HG03432 (cell line): ENCODE data around the gene FBXO24.

Experiments used
- ATAC-seq: cut with Tn5 transposase; IDR thresholded peaks from one replicate; pipeline ENCODE4 v1.9.1; 2021; ENCODE audit warnings: mild to moderate bottlenecking, moderate library complexity; ENCODE audit not compliant: unreplicated experiment

The FBXO24 gene

GRCh38 chr7:100589341-100589947, 3.3 kb downstream of the FBXO24 start:
- ATAC-seq: no peak

GRCh38 chr7:100590077-100590737, 4.1 kb downstream of the FBXO24 start:
- ATAC-seq: no peak

GRCh38 chr7:100591596-100591995, 5.5 kb downstream of the FBXO24 start:
- no peak for ATAC-seq

- ATAC-seq: no peak
Measured at GRCh38 chr7:100595188-100595587, 9.1 kb downstream of the FBXO24 start.

- no peak for ATAC-seq
Measured at GRCh38 chr7:100598425-100598824, 12.3 kb downstream of the FBXO24 start.

- ATAC-seq: no peak
Measured at GRCh38 chr7:100599911-100600729, 14.0 kb downstream of the FBXO24 start.

GRCh38 chr7:100600730-100601038, 14.6 kb downstream of the FBXO24 start:
- ATAC-seq: no peak

- no peak for ATAC-seq
Measured at GRCh38 chr7:100602889-100603725, 17.0 kb downstream of the FBXO24 start.

- peak; percentile 4 for ATAC-seq
Measured at GRCh38 chr7:100603726-100604027, 17.5 kb downstream of the FBXO24 start.

- peak; percentile 57 for ATAC-seq
Measured at GRCh38 chr7:100604028-100604975, 18.2 kb downstream of the FBXO24 start.

- ATAC-seq: no peak
Measured at GRCh38 chr7:100604976-100605911, 19.1 kb downstream of the FBXO24 start.

GRCh38 chr7:100606313-100606712, 20.2 kb downstream of the FBXO24 start:
- ATAC-seq: no peak

- no peak for ATAC-seq
Measured at GRCh38 chr7:100607111-100607510, 21.0 kb downstream of the FBXO24 start.

- no peak for ATAC-seq
Measured at GRCh38 chr7:100609958-100610357, 23.8 kb downstream of the FBXO24 start.

- peak; percentile 92 for ATAC-seq
Measured at GRCh38 chr7:100611983-100612729, 26.0 kb downstream of the FBXO24 start, which contains the start of gene MOSPD3. MOSPD3 (plus strand) TSS chr7:100612540; CDS start chr7:100612792, 252 bp downstream.

GRCh38 chr7:100612730-100613390, 26.7 kb downstream of the FBXO24 start:
- ATAC-seq: no peak

- ATAC-seq: no peak
Measured at GRCh38 chr7:100613412-100614175, 27.5 kb downstream of the FBXO24 start.
